Prostate gland (tissue), 2 donors: ENCODE measurements around the gene HPN.

Source experiments
- CTCF ChIP-seq, 4 experiments: fragments of 200-600 bp in 2 of 4; fragments of 450-650 bp in 2 of 4; sonication (generic) in 2 of 4; IDR thresholded peaks; 1 replicate in 3 of 4; 2 replicates in 1 of 4; pipeline ENCODE4 v1.5.1; 2016 to 2019; ENCODE audit warnings: antibody characterized with exemption in 4 of 4, mild to moderate bottlenecking in 2 of 4, moderate library complexity in 2 of 4
- POLR2A ChIP-seq: fragments of 450-650 bp; IDR thresholded peaks from one replicate; pipeline ENCODE4 v1.6.1; 2016; ENCODE audit warnings: antibody characterized with exemption, mild to moderate bottlenecking
- POLR2AphosphoS5 ChIP-seq: sonication (generic); formaldehyde crosslinking; IDR thresholded peaks from one replicate; pipeline ENCODE4 v1.6.1; 2017; ENCODE audit warnings: antibody characterized with exemption

DNA sequence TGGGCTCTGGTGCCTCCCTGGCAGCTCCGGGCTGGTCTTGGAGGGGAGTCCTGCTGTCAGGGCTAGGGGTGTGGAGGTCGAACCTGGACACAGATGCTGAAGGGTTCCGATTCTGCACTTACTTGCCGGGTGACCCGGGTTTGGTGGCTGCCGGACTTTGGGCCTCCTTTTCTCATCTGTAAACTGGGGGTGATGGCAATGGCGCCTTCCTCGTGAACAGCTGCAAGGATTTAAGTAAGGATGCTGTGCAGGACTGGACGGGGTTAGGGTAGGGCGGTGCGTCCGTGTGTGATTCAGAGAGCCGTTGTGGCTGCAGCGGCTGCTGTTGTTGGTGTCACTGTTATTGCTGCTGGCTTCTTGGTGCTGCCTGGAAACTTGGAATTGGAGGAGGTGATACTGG is 2.4 kb downstream of the HPN start:
- TF ChIP-seq CTCF (IDR thresholded peaks at IDR 0.05) (no peak), POLR2AphosphoS5 (no peak), POLR2A (no peak)
